ENCODE measurements around the gene FGFR2. TPM values are rescaled to one million over a fixed set of nuclear protein-coding genes. Genes with fewer than 3 reads are reported as not detected.

The FGFR2 gene
- total RNA-seq, 1 experiment from 2014 or later = 135 TPM

GRCh38 chr10:121628859-121629258, 30.6 kb upstream of the FGFR2 start:
- Histone ChIP-seq H2AFZ (ENCODE audit: low read length) (no peak overlapping the region), H2BK5ac (ENCODE audit: insufficient read length, low read length) (no peak overlapping the region), H3K18ac (ENCODE audit: insufficient read length, low read depth, low read length) (no peak overlapping the region), H3K4ac (ENCODE audit: low read depth, low read length) (no peak overlapping the region), H4K8ac (replicated peaks; ENCODE audit: insufficient read length, low read depth, low read length) (no peak overlapping the region), H3K9ac (ENCODE audit: extremely low read depth, insufficient read length, low read length) (no peak overlapping the region), H3K79me2 (ENCODE audit: insufficient read depth, low read length) (no peaks in the 10 kb centered on the region), H3K27me3 (ENCODE audit: insufficient read depth, low read length) (no peaks in the 10 kb centered on the region), H2AK5ac (ENCODE audit: insufficient read length, low read length) (no peak overlapping the region), H2BK15ac (ENCODE audit: low read depth, low read length) (no peak overlapping the region), H3K4me2 (ENCODE audit: insufficient read depth, insufficient read length, low read length) (no peak overlapping the region), H3K56ac (ENCODE audit: insufficient read length, low read depth, low read length) (no peak overlapping the region), H4K20me1 (ENCODE audit: control insufficient read depth, insufficient read depth, insufficient read length) (no peaks in the 10 kb centered on the region), H3K27ac (ENCODE audit: insufficient read length, low read depth, low read length) (no peak overlapping the region), H3K14ac (ENCODE audit: insufficient read depth, low read length) (no peak overlapping the region), H3K23me2 (ENCODE audit: insufficient read length, low read depth, low read length, poor library complexity, severe bottlenecking) (no peaks in the 10 kb centered on the region), H3K4me1 (ENCODE audit: insufficient read depth, low read length) (no peaks in the 10 kb centered on the region), H2BK20ac (ENCODE audit: low read depth, low read length, poor library complexity, severe bottlenecking) (no peak overlapping the region), H2BK12ac (ENCODE audit: insufficient read length, low read depth, low read length) (no peak overlapping the region), H3T11ph (ENCODE audit: low read length) (no peak overlapping the region), H4K5ac (ENCODE audit: insufficient read length, low read depth, low read length) (no peak overlapping the region), H2BK120ac (ENCODE audit: low read depth, low read length, poor library complexity, severe bottlenecking) (no peak overlapping the region), H4K91ac (ENCODE audit: insufficient read length, low read depth, low read length) (no peak overlapping the region), H3K23ac (ENCODE audit: insufficient read length, low read depth, low read length) (no peak overlapping the region), H3K9me3 (ENCODE audit: control insufficient read depth, low read depth, low read length) (no peaks in the 10 kb centered on the region), H3K79me1 (ENCODE audit: insufficient read depth, low read depth, low read length, poor library complexity, severe bottlenecking) (no peaks in the 10 kb centered on the region)
- no peak overlapping the region for H3K4me3 Mint-ChIP-seq
- no peak; the same call in 2 of the 3 replicates for TF ChIP-seq CTCF (conservative IDR thresholded peaks at IDR 0.05)
- H3K36me3 Mint-ChIP-seq (ENCODE audit: insufficient read depth in 1 of 3, low read depth in 3 of 3) = no peaks in the 10 kb centered on the region
- H3K4me1 Mint-ChIP-seq = peaks cover 4 to 19% of the 10 kb centered on the region in 2 experiments; a peak in 3 of 4 replicates
- H3K9me3 Mint-ChIP-seq = no peaks in the 10 kb centered on the region
- no CpG with 5 or more reads among the region's 4 CpGs for WGBS (ENCODE audit: extremely low coverage, insufficient read length, low lambda C conversion rate)
- no peak overlapping the region for H3K27ac Mint-ChIP-seq
- DNase-seq = no peak
- H3K27me3 Mint-ChIP-seq (ENCODE audit: low read depth) = no peaks in the 10 kb centered on the region; the same call in 1 of the 2 replicates

All from H9 (cell line).